Upper lobe of left lung (tissue), 6 donors: ENCODE results near the gene IFITM5. TPM values are rescaled to one million over a fixed set of nuclear protein-coding genes. Genes with fewer than 3 reads are reported as not detected.

Experiments used
- ATAC-seq, 2 donors: fragments of 200-7000 bp; cut with Tn5 transposase; one replicate each; pipeline ENCODE4 v1.9.1; 2022; ENCODE audit warnings: mild to moderate bottlenecking in 2 of 2, moderate library complexity in 2 of 2; ENCODE audit not compliant: low FRiP score in 2 of 2
- DNase-seq, 2 donors: peaks; one replicate each; pipeline ENCODE4 v3.0.0-alpha.2; 2019 to 2020
- H3K27ac ChIP-seq, 4 donors: fragments of 200-600 bp; sonication (generic); one replicate each; pipeline ENCODE4 v1.5.1; 2016 to 2019
- H3K27me3 ChIP-seq, 4 donors: fragments of 200-600 bp; sonication (generic); one replicate each; pipeline ENCODE4 v1.5.1; 2017 to 2019
- H3K36me3 ChIP-seq, 4 donors: fragments of 200-600 bp; sonication (generic); one replicate each; pipeline ENCODE4 v1.5.1; 2016 to 2019
- H3K4me1 ChIP-seq, 4 donors: fragments of 200-600 bp; sonication (generic); one replicate each; pipeline ENCODE4 v1.5.1; 2018 to 2019
- H3K4me3 ChIP-seq, 4 donors: fragments of 200-600 bp; sonication (generic); one replicate each; pipeline ENCODE4 v1.5.1; 2017 to 2019; ENCODE audit warnings: mild to moderate bottlenecking in 2 of 4, moderate library complexity in 1 of 4
- H3K9me3 ChIP-seq, 4 donors: fragments of 200-600 bp; sonication (generic); one replicate each; pipeline ENCODE4 v1.5.1; 2018 to 2019
- EP300 ChIP-seq, 4 donors: sonication (generic); formaldehyde crosslinking; IDR thresholded peaks; one replicate each; pipeline ENCODE4 v1.5.1; 2017; ENCODE audit warnings: antibody characterized with exemption in 4 of 4, control low read depth in 2 of 4
- POLR2A ChIP-seq, 4 donors: fragments of 450-650 bp; IDR thresholded peaks; one replicate each; pipeline ENCODE4 v1.5.1; 2016 to 2017; ENCODE audit warnings: antibody characterized with exemption in 4 of 4, mild to moderate bottlenecking in 2 of 4
- POLR2AphosphoS5 ChIP-seq, 2 donors: sonication (generic); formaldehyde crosslinking; IDR thresholded peaks; one replicate each; pipeline ENCODE4 v1.5.1; 2017; ENCODE audit warnings: antibody characterized with exemption in 2 of 2
- WGBS, 2 donors: methylation state at CpG; one replicate each; pipeline ENCODE4 v1.1.5; 2017 to 2018; 5-methylcytosine and 5-hydroxymethylcytosine counted together
- total RNA-seq, 6 donors: library from RNA; depleted of rRNA in 4 of 6; stranded (reverse); fragments of >200 nt in 4 of 6; gene quantifications; one replicate each; pipeline versions ENCODE4 v1.1.0 to v1.2.1, GENCODE V29; 2016 to 2021
- TF ChIP-seq, protein P1 (sequence below), 6 experiments: fragments of 450-650 bp in 4 of 6; fragments of 200-600 bp in 2 of 6; sonication (generic) in 2 of 6; IDR thresholded peaks; one replicate each; pipeline ENCODE4 v1.5.1; 2016 to 2019; ENCODE audit warnings: antibody characterized with exemption in 6 of 6
- donor health status: DM: no; HTN: no; CAD: no; lungs with moderate emphysema.
- donor health status: DM: no; HTN: yes; CAD: no; lungs with severe emphysema.

The IFITM5 gene
- total RNA-seq, 6 donors from 2014 or later = not detected

DNA sequence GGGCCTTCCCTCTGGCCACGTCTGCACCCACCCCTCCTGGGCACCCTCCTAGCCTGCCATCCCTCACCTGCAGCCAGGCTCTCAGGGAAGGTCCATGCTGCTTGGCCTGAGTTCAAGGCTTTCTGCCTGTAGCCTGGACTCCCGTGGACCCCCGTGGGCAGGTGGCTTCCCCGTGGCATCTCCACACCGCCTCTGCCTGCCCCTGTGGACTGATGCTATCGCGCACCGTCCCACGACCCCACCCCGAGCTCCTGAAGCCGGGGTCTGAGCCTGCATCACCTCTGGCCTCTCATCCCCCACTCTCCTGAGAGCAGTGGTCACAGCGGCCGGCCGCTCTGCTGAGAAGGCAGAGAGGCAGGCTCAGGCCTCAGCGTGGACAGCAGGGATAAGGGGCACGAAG lies 4.5 kb downstream of the IFITM5 start:
- peaks cover 0 to 33% (median 17%) of the 10 kb centered on the region in 4 donors for H3K36me3 ChIP-seq
- 90 to 93% methylated on average over 15 to 16 of the region's 16 CpGs for WGBS, 2 donors
- H3K9me3 ChIP-seq = no peaks in the 10 kb centered on the region
- H3K27me3 ChIP-seq = peaks cover 0 to 11% (median 4%) of the 10 kb centered on the region in 4 donors
- peak in 1 of 2 donors; percentile 68 for DNase-seq
- H3K4me3 ChIP-seq = no peak overlapping the region
- TF ChIP-seq POLR2A (IDR thresholded peaks at IDR 0.05) (no peak), EP300 (IDR thresholded peaks at IDR 0.05) (no peak)
- TF ChIP-seq, protein P1, sequence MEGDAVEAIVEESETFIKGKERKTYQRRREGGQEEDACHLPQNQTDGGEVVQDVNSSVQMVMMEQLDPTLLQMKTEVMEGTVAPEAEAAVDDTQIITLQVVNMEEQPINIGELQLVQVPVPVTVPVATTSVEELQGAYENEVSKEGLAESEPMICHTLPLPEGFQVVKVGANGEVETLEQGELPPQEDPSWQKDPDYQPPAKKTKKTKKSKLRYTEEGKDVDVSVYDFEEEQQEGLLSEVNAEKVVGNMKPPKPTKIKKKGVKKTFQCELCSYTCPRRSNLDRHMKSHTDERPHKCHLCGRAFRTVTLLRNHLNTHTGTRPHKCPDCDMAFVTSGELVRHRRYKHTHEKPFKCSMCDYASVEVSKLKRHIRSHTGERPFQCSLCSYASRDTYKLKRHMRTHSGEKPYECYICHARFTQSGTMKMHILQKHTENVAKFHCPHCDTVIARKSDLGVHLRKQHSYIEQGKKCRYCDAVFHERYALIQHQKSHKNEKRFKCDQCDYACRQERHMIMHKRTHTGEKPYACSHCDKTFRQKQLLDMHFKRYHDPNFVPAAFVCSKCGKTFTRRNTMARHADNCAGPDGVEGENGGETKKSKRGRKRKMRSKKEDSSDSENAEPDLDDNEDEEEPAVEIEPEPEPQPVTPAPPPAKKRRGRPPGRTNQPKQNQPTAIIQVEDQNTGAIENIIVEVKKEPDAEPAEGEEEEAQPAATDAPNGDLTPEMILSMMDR (IDR thresholded peaks at IDR 0.05) = no peak
- peaks cover 4 to 23% (median 9%) of the 10 kb centered on the region in 4 donors for H3K4me1 ChIP-seq
- ATAC-seq = no peak
- no peak overlapping the region for H3K27ac ChIP-seq

- no peak overlapping the region for H3K27ac ChIP-seq
- DNase-seq = peak in 1 of 2 donors; percentile 76
- H3K4me1 ChIP-seq = peaks cover 10 to 26% (median 14%) of the 10 kb centered on the region in 4 donors
- no peak for ATAC-seq
- peaks cover 0 to 5% (median under 1%) of the 10 kb centered on the region in 4 donors for H3K27me3 ChIP-seq
- H3K4me3 ChIP-seq = no peak overlapping the region
- H3K9me3 ChIP-seq = no peaks in the 10 kb centered on the region
- H3K36me3 ChIP-seq = peaks cover 0 to 33% (median 17%) of the 10 kb centered on the region in 4 donors
- TF ChIP-seq EP300 (IDR thresholded peaks at IDR 0.05) = no peak
- TF ChIP-seq, protein P1 (IDR thresholded peaks at IDR 0.05) = no peak
- no peak for TF ChIP-seq POLR2AphosphoS5 (IDR thresholded peaks at IDR 0.05)
- no peak for TF ChIP-seq POLR2A (IDR thresholded peaks at IDR 0.05)
- WGBS, 2 donors = 89 to 96% methylated on average over 13 to 27 of the region's 27 CpGs
These were observed 5.3 kb downstream of the IFITM5 start for GRCh38 chr11:293852-294661.

DNA sequence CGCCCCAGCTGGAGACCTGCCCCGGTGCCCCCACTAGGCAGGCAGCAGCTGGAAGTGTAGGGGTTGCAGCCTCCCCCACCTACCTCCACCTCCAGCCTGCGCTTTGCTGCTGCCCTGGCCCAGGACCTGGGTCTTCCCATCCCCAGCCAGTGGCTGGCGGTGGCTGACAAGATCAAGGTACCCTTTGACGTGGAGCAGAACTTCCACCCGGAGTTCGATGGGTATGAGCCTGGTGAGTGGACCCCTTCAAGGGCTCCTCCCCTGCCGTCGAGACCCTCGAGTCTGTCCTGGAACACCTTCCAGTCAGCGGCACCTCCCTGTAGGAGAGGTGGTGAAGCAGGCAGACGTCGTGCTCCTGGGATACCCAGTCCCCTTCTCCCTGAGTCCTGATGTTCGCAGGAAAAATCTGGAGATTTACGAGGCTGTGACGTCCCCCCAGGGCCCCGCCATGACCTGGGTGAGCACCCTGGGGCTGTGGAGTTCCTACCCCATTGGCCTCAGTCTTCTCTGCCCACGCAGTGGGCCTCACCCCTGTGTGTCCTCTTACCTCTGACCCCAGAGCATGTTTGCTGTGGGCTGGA lies 6.0 kb downstream of the IFITM5 start:
- TF ChIP-seq POLR2A (IDR thresholded peaks at IDR 0.05) = no peak
- TF ChIP-seq POLR2AphosphoS5 (IDR thresholded peaks at IDR 0.05) = no peak
- TF ChIP-seq EP300 (IDR thresholded peaks at IDR 0.05) = no peak
- TF ChIP-seq, protein P1 (IDR thresholded peaks at IDR 0.05) = no peak
- Histone ChIP-seq H3K36me3 (peaks cover 0 to 33% (median 17%) of the 10 kb centered on the region in 4 donors), H3K27me3 (no peaks in the 10 kb centered on the region), H3K4me3 (no peak overlapping the region), H3K27ac (no peak overlapping the region), H3K4me1 (peaks cover 11 to 30% (median 14%) of the 10 kb centered on the region in 4 donors), H3K9me3 (no peaks in the 10 kb centered on the region)
- no peak for ATAC-seq
- peak in 1 of 2 donors; percentile 47 for DNase-seq
- 92 to 93% methylated on average over 8 to 16 of the region's 18 CpGs for WGBS, 2 donors

- DNase-seq = peak in 1 of 2 donors; percentile 74
- no peak overlapping the region for H3K27ac ChIP-seq
- H3K36me3 ChIP-seq = peaks cover 0 to 33% (median 17%) of the 10 kb centered on the region in 4 donors
- H3K4me1 ChIP-seq = peaks cover 14 to 29% (median 19%) of the 10 kb centered on the region in 4 donors
- TF ChIP-seq EP300 (IDR thresholded peaks at IDR 0.05) (no peak), POLR2AphosphoS5 (IDR thresholded peaks at IDR 0.05) (no peak), POLR2A (IDR thresholded peaks at IDR 0.05) (no peak)
- TF ChIP-seq, protein P1 (IDR thresholded peaks at IDR 0.05) = no peak
- no peaks in the 10 kb centered on the region for H3K27me3 ChIP-seq
- no peaks in the 10 kb centered on the region for H3K9me3 ChIP-seq
- ATAC-seq = no peak
- WGBS, 2 donors = 92 to 94% methylated on average over 4 to 22 of the region's 29 CpGs
- H3K4me3 ChIP-seq = no peak overlapping the region
These were observed 6.9 kb downstream of the IFITM5 start for GRCh38 chr11:292211-293121.
